Adrenal gland (tissue), 12 donors: Measurements from ENCODE around the gene TIMM17A. TPM values are rescaled to one million over a fixed set of nuclear protein-coding genes. Genes with fewer than 3 reads are reported as not detected.
A peak's percentile ranks its signal among the peaks of the same experiment; 100 is the strongest.

Experiments
- DNase-seq, 7 donors: peaks; one replicate each; pipeline ENCODE4 v3.0.0-alpha.2; 2019 to 2020
- H3K27ac ChIP-seq, 5 donors: fragments of 200-600 bp; sonication (generic) in 4 of 5; 1 replicate in 3 of 5; 2 replicates in 2 of 5; pipeline versions ENCODE4 v1.5.1 to v1.8.0; 2016 to 2020; ENCODE audit warnings: mild to moderate bottlenecking in 1 of 5
- H3K27me3 ChIP-seq: fragments of 200-600 bp; 2 replicates; pipeline ENCODE4 v1.8.0; 2021
- H3K36me3 ChIP-seq, 2 donors: fragments of 200-600 bp; replicated peaks in 1 of 2; 1 replicate in 1 of 2; 2 replicates in 1 of 2; pipeline versions ENCODE4 v1.5.1 to v1.8.0; 2018 to 2022
- H3K4me1 ChIP-seq, 2 donors: fragments of 200-600 bp; replicated peaks in 1 of 2; 1 replicate in 1 of 2; 2 replicates in 1 of 2; pipeline versions ENCODE4 v1.5.1 to v1.8.0; 2018 to 2021
- H3K4me3 ChIP-seq, 4 donors: fragments of 200-600 bp; sonication (generic) in 3 of 4; one replicate each; pipeline ENCODE4 v1.5.1; 2016 to 2018
- H3K9me3 ChIP-seq, 3 donors: fragments of 200-600 bp; sonication (generic) in 1 of 3; replicated peaks in 1 of 3; 1 replicate in 2 of 3; 2 replicates in 1 of 3; pipeline versions ENCODE4 v1.5.1 to v1.8.0; 2016 to 2021
- CTCF ChIP-seq, 6 experiments: fragments of 450-650 bp in 4 of 6; fragments of 200-600 bp in 2 of 6; sonication (generic) in 1 of 6; IDR thresholded peaks; 1 replicate in 5 of 6; 2 replicates in 1 of 6; pipeline versions ENCODE4 v1.5.1 to v1.8.0; 2016 to 2021; ENCODE audit warnings: antibody characterized with exemption in 6 of 6, mild to moderate bottlenecking in 2 of 6, moderate library complexity in 1 of 6
- POLR2A ChIP-seq, 2 donors: fragments of 450-650 bp; IDR thresholded peaks; one replicate each; pipeline ENCODE4 v1.6.1; 2017; ENCODE audit warnings: antibody characterized with exemption in 2 of 2, mild to moderate bottlenecking in 2 of 2, moderate library complexity in 1 of 2
- WGBS, 4 donors: extraction: QIAGEN DNeasy Blood & Tissue Kit in 2 of 4; methylation state at CpG; one replicate each; pipeline versions ENCODE4 v1.1.5 to v1.1.7; 2013 to 2017; 5-methylcytosine and 5-hydroxymethylcytosine counted together
- intact Hi-C, 2 donors: fragments of 100-400 bp; cut with DNase I; formaldehyde crosslinking; loops; one replicate each; pipeline versions ENCODE4 v1.14.1 to v1.15.0; 2022 to 2023
- polyA plus RNA-seq, 3 donors: library from polyadenylated mRNA; stranded (reverse); fragments of 200-250 nt in 2 of 3; fragments of 350-450 nt in 1 of 3; fragmentation: Illumina TruSeq in 1 of 3; extraction: RNeasy Lipid Tissue Mini Kit (QIAGEN cat#74804) in 1 of 3; gene quantifications; one replicate each; pipeline ENCODE4 v1.2.3, GENCODE V29; 2013 to 2014
- total RNA-seq, 9 donors: library from RNA; depleted of rRNA in 4 of 9; stranded (reverse); fragments of >200 nt in 4 of 9; fragments of 120-200 nt in 1 of 9; fragmentation: NEBNext Ultra II Directional in 1 of 9; extraction: Animal tissue kit (Norgen Biotek cat#: 25700) in 1 of 9; gene quantifications; one replicate each; pipeline versions ENCODE4 v1.1.0 to v1.2.4, GENCODE V29; 2013 to 2023
- donor health status: healthy with polysubstance abuse.
- donor health status: Bipolar disorder and iron deficiency.
- donor health status: DM: yes; HTN: yes; CAD: no.
- donor health status: DM: no; HTN: no; CAD: no.
- donor health status: DM: no; HTN: no; CAD: no.
- donor health status: DM: yes; HTN: yes; CAD: no.

TIMM17A gene
- total and polyA plus RNA-seq, 12 donors, result 26.3 to 178 (median 47.6) TPM

GRCh38 chr1:202007304-202007703 lies 52.0 kb downstream of the TIMM17A start:
- no peaks in the 10 kb centered on the region for H3K4me1 ChIP-seq
- no peak for TF ChIP-seq CTCF (IDR thresholded peaks at IDR 0.05)
- no peak for TF ChIP-seq POLR2A (IDR thresholded peaks at IDR 0.05)
- peaks cover 0 to 40% of the 10 kb centered on the region in 2 donors for H3K36me3 ChIP-seq
- H3K4me3 ChIP-seq, result no peak overlapping the region
- H3K27ac ChIP-seq, result no peak overlapping the region
- intact Hi-C loops, result loop anchor here in 1 of 2 donors (5.0 kb wide), 1 partner anchor 110 kb away; no protein-coding TSS in a partner anchor
- 69 to 81% (median 71%) methylated on average over 4 to 8 of the region's 8 CpGs for WGBS, 4 donors
- DNase-seq, result no peak
- H3K9me3 ChIP-seq, result no peaks in the 10 kb centered on the region
- H3K27me3 ChIP-seq, result no peaks in the 10 kb centered on the region

- Histone ChIP-seq H3K4me1 (no peaks in the 10 kb centered on the region), H3K4me3 (no peak overlapping the region), H3K36me3 (peaks cover 0 to 34% of the 10 kb centered on the region in 2 donors), H3K27ac (no peak overlapping the region), H3K9me3 (no peaks in the 10 kb centered on the region), H3K27me3 (no peaks in the 10 kb centered on the region)
- WGBS, 4 donors, result 65 to 83% (median 73%) methylated on average over 5 to 11 of the region's 11 CpGs
- no peak for DNase-seq
- intact Hi-C loops, result loop anchor here (2.0 to 5.0 kb wide), 2 partner anchors 109 to 111 kb away; no protein-coding TSS in a partner anchor
- TF ChIP-seq POLR2A (IDR thresholded peaks at IDR 0.05), result no peak
- TF ChIP-seq CTCF (IDR thresholded peaks at IDR 0.05), result no peak
Observed at GRCh38 chr1:202007805-202008489, 52.6 kb downstream of the TIMM17A start.

GRCh38 chr1:202009326-202010179 lies 54.2 kb downstream of the TIMM17A start:
- no peaks in the 10 kb centered on the region for H3K27me3 ChIP-seq
- TF ChIP-seq POLR2A (IDR thresholded peaks at IDR 0.05), result no peak
- peak; percentile 80 to 90 (median 85) for TF ChIP-seq CTCF (IDR thresholded peaks at IDR 0.05)
- H3K9me3 ChIP-seq, result no peaks in the 10 kb centered on the region
- H3K4me3 ChIP-seq, result no peak overlapping the region
- H3K27ac ChIP-seq, result peak overlapping the region in 1 of 5 donors; percentile 6
- H3K4me1 ChIP-seq, result no peaks in the 10 kb centered on the region
- intact Hi-C loops, result loop anchor here (2.0 to 5.0 kb wide), 2 partner anchors 108 to 109 kb away; no protein-coding TSS in a partner anchor
- DNase-seq, result peak; percentile 65 to 91 (median 80)
- WGBS, 4 donors, result 7 to 19% (median 18%) methylated on average over 6 to 11 of the region's 11 CpGs
- H3K36me3 ChIP-seq, result peaks cover 0 to 18% of the 10 kb centered on the region in 2 donors
